Middle frontal gyrus (tissue), 1 donor: ENCODE results near the gene CD19.
"Not testable (repeated sequence)": the region's sequence is repeated elsewhere in the genome, so short reads cannot be mapped to it uniquely, and the experiment has no call there.

Experiments
- DNase-seq: peaks from one replicate; pipeline ENCODE4 v3.0.0-alpha.2; 2015; ENCODE audit warnings: low spot score; ENCODE audit errors: extremely low spot score

CD19 gene

GRCh38 chr16:28931801-28932225, at the start of gene CD19:
CD19 (plus strand) TSS chr16:28931971; CDS start chr16:28932001, 30 bp downstream.
- no peak for DNase-seq

GRCh38 chr16:28882551-28883160, 49.1 kb upstream of the CD19 start:
- no peak for DNase-seq

GRCh38 chr16:28883221-28883996, 48.4 kb upstream of the CD19 start:
- DNase-seq: no peak

- no peak for DNase-seq
Measured at GRCh38 chr16:28884045-28884444, 47.7 kb upstream of the CD19 start.

- no peak for DNase-seq
Measured at GRCh38 chr16:28886945-28887344, 44.8 kb upstream of the CD19 start.

GRCh38 chr16:28890355-28890754, 41.4 kb upstream of the CD19 start:
- not testable (repeated sequence) for DNase-seq

GRCh38 chr16:28891964-28892890, 39.5 kb upstream of the CD19 start:
- DNase-seq: no peak

- DNase-seq: no peak
Measured at GRCh38 chr16:28893291-28893690, 38.5 kb upstream of the CD19 start.

- DNase-seq: no peak
Measured at GRCh38 chr16:28895609-28896008, 36.2 kb upstream of the CD19 start.

- no peak for DNase-seq
Measured at GRCh38 chr16:28897826-28898225, 33.9 kb upstream of the CD19 start.

- no peak for DNase-seq
Measured at GRCh38 chr16:28898266-28898665, 33.5 kb upstream of the CD19 start.

- no peak for DNase-seq
Measured at GRCh38 chr16:28898942-28899341, 32.8 kb upstream of the CD19 start.

GRCh38 chr16:28899882-28900590, 31.7 kb upstream of the CD19 start:
- DNase-seq: no peak

GRCh38 chr16:28900601-28901000, 31.2 kb upstream of the CD19 start:
- DNase-seq: no peak

GRCh38 chr16:28901862-28902261, 29.9 kb upstream of the CD19 start:
- no peak for DNase-seq

- DNase-seq: no peak
Measured at GRCh38 chr16:28902909-28903308, 28.9 kb upstream of the CD19 start.

GRCh38 chr16:28903344-28904042, 28.3 kb upstream of the CD19 start:
- DNase-seq: no peak

- no peak for DNase-seq
Measured at GRCh38 chr16:28904363-28904762, 27.4 kb upstream of the CD19 start.

- DNase-seq: no peak
Measured at GRCh38 chr16:28904828-28905227, 26.9 kb upstream of the CD19 start.

GRCh38 chr16:28905229-28905754, 26.5 kb upstream of the CD19 start:
- DNase-seq: no peak
